ENCODE measurements around the gene GRIA3.
"Not testable (repeated sequence)": the region's sequence is repeated elsewhere in the genome, so short reads cannot be mapped to it uniquely, and the experiment has no call there.

GRIA3 gene

DNA sequence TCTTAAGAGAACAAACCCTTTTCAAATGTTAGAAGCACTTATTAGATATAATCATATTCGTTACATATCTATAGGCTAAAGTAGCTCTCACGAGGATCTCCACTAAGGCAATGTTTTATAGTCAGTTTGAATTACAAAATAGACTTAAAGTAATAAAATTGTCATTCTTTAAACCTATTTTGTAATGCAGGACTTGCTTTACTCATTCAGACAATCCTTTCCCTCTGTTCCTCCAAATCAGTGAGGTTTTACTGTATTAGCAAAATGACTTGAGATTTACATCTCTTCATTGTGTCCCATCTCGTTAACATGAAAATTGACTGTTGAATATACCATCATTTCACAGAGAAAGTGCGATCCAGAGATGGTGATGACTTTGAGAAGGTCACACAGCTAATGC, 284.4 kb downstream of the GRIA3 start:
- no peak for DNase-seq (ENCODE audit: low read depth)

DNA sequence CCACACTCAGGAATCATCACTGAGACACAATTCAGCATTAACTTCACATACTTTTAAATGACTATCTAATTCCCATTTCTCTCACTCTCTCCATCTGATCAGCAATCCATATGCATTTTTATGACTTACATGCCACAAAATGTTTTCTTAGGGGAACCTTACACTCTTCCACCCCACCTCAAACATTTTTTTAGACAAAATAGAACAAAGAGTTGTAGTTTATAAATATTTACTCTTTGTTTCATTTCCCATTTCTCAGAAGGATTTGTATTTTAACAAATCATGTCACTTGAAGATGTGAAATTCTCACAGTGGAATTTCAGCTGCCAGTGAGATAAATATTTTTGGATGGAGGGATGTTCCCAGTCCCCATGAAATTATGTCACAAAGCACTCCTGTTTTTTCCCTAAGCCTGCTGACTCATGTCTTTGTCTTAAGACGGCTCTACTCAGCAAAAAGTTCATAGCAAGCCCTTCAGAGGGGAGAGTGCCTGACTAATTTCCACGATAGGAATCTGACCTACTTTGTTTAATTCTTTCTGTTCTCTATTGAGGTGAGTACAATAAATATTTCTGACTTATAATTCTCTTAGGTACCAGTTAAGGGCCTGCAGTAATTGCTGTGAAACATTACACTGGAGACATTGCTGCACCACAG, 291.1 kb downstream of the GRIA3 start:
- no peak for DNase-seq (ENCODE audit: low read depth)

DNA sequence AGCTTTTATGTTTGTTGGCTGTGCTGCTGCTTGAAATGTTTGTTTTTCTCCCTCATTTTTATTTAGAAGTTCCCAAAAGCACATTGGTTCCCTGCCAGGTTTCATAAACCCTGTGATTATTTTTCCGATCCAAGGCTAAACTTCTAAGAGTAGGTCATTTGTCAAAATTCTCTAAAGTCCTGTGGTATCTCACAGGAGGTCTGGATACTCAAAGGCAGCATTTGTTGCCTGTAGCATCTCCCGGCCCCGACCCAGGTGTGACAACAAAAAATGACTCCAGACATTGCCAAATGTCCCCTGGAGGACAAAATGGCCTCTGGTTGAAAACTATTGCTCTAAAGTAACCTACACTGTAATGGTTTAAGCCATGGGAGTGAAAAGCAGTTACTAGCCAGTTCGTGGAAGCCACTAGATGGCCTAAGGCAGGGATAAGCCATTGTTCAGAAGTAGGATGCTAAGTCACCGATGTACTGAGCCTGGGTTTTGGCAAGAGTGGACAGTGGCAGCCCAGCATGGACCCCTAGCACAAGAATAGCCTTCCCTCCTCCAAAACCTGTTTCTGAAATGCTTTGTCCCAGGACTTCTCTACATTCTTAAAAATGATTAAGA, 292.6 kb downstream of the GRIA3 start:
- no peak for DNase-seq (ENCODE audit: low read depth)

DNA sequence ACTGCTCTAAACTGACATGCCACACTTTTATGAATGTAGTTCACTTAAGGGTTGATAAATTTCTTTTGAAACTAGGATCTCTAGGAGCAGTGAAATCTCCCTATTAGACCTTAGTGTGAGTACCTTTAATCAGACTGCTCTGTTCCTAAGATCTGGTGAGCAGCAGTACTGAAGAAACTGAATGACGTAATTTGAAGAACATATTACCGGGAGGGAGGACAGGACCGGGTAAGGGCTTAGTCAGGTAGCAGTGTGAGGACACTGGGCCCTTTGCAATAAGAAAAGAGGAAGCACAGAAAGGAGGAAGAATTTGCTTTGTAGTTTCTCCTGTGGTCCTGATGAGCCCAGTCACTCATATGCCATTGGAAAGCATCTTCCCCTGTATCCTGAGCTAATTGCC, 293.6 kb downstream of the GRIA3 start:
- no peak for DNase-seq (ENCODE audit: low read depth)

DNA sequence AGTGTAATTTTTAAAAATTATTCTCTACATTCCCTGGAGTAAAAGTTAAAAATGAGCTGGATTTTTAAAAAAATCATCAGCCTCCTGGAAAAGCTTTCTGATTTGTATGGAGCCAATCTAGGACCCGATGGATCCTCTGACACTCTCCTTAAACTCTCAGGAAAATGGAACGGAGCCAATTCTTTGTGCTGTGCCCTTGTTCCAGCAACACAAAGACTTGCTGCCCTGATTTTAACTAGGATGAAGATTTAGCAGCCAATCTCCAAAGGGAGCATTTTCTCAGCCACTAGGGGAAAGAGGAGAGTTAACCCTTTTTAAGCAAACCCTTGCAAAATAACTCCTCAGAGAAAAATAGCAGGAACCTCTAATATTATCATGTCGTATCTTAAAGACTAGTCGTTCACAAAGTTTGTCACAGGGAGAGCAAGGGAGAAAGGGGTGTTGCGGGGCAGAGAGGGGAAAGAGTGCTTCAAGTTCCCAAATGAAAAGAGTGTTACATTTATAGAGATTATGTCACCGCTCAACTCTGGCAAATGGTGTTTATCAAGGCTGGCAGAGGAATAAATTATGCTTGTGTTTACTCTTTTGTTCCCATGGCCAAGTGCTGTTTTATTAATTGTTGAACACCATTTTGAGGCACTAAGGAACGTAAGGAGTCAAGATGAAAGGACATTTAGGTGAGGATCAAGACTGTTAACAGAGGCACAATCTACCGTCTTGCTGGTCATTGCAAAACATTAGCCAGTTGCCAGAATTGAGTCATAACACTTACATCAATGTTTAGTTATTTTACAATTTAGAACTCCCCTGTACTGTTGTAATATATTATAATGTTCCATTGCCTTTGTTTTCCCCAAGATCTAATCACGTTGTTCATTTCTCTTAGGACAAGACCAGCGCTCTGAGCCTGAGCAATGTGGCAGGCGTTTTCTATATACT, 298.1 kb downstream of the GRIA3 start:
- DNase-seq (ENCODE audit: low read depth): peak; percentile 13

DNA sequence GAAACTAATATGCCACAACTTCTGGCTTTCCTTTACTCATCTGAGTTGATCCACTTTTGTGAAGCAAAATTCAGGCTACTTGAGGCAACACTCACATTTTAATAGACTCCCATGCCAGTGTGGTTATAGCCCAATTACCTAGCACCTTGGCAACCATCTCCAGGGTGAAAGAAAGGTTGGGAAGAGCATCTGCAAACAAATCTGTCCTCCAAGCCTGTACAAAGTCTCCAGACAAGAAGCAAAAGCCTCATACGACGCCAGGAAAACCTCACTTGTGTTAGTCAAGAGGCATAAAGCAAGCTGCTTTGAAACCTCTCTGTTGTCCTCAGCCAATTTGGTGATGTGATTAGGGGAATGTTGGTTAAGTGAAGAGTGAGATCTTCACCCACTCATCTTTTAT, 302.2 kb downstream of the GRIA3 start:
- no peak for DNase-seq (ENCODE audit: low read depth)

DNA sequence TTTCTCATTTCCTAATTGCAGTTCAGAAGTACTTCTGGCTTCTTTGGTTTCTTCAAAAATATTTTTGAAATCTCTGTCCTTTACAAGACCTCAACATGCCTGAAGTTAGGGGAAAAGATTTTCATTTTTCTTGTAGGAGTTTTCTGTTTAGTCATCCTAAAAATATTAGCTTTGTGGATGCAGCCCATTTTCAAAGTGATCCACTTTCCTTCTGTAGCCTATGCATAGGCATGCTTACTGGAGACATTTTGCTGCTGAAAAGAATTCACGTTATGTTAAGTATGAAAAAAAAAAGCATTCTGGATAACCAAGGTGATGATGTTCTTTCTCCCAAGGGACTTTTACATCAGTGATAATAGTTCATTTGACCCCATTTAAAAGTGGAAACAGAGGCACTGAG, 303.2 kb downstream of the GRIA3 start:
- DNase-seq (ENCODE audit: low read depth): no peak

DNA sequence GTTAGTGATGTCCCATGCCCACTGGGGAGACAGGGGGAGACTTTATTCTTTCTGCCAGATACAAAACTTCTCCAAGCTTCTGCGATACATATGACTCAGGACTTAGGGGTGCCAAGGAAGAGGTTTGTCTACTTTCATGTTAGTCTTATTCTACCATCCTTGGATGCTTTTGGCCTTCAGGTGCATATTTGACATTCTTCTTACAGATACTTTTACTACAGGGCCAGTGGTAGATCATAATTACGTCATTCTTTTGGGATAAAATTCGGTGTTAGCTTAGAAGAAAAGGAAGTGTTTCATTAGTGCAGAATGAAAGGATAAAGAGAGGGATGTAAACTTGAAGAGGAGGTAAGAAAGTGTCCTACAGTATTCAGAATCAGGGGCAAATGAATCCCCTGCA, 303.6 kb downstream of the GRIA3 start:
- DNase-seq (ENCODE audit: low read depth): no peak

DNA sequence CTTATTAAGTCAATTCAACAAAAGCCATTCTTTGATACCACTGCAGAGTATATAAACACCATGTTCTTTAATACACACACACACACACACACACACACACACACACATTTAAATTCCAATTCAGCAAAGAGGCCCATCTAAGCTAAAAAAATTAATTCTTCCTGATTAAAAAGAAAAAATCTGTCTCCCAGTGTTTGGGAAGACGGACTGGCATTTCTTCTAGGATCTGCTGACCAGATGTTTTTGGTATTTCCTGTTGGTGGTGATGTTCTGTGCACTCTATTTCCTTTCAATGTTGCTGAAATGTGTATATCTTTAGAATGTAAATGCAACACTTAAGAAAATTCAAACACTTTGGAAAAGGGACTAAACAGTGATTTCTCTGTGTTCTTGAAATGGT, 304.9 kb downstream of the GRIA3 start:
- no peak for DNase-seq (ENCODE audit: low read depth)

DNA sequence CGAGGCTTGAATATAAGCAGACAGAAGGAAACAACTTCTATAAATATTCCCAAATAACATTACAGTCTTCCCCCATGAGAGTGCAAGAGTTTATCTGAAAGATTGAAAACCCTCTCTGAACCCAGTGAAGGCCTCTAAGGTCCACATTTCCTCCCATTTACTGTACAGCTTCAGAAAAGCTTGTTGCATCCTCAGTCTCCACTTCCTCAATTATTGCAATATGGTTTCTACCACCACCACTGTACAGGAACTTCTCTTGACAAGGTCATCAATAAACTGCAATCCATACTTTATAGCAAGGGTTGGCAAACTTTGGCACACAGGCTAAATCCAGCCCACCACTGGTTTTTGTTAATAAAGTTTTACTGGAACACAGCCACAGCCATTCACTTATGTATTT, 309.8 kb downstream of the GRIA3 start:
- DNase-seq (ENCODE audit: low read depth): no peak

DNA sequence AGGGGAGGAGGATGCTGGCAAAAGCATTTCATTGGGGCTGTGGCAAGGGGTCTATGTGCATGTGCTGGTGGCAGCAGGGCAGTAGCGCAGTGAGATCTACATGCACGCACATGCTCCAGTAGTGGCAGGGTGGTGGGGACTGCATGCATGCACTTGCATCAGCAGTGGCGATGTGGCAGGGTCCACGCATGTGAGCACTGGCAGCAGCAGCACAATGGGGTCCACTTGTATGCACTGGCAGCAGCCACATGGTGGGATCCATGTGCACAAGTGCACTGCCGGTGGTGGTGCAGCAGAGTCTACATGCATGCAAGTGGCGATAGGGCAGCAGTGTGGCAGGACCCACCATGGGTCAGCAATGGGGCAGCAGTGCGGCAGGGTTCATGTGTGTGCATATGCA, 315.7 kb downstream of the GRIA3 start:
- no peak for DNase-seq (ENCODE audit: low read depth)

DNA sequence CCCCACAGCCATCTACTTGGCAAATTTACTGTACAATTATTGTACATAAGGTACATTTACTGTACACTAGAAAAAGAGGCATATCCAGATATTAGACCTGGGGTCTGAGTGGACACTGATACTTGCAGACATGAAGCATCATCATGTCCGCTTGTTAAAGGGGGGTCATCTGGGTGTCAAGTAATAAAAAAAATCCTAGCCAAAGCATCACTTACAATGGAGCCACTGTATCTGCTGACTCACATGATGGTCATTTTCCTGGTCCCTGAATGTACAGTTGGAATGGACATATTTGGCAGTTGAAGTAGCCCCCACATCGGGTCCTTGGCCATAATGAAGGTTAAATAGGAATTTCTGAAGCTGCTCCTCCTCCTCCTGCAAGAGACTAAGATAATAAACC, 320.0 kb downstream of the GRIA3 start:
- no peak for DNase-seq (ENCODE audit: low read depth)

DNA sequence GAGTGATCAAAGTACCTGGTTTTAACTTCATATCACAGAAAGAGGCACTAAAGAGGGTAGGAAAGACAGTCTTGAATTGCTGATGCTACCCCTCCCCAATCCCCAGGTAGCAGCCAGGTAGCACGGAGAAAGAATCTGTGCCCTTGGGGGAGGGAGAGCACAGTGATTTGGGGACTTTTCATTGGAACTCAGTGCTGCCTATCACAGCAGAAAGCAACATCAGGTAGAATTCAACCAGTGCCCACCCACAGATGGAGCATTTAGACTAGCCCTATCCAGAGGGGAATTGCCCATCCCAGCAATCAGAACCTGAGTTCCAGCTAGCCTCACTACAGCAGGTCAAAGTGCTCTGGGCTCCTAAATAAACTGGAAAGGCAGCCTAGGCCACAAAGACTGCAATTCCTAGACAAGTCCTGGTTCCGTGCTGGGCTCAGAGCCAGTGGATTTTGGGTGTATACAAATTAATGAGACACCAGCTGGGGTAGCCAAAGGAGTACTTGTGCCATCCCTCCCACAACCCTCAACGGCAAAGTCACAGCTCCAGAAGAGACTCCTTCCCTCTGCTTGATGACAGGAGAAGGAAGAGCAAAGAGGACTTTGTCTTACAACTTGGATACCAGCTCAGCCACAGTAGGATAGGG, 320.7 kb downstream of the GRIA3 start:
- DNase-seq (ENCODE audit: low read depth): no peak

DNA sequence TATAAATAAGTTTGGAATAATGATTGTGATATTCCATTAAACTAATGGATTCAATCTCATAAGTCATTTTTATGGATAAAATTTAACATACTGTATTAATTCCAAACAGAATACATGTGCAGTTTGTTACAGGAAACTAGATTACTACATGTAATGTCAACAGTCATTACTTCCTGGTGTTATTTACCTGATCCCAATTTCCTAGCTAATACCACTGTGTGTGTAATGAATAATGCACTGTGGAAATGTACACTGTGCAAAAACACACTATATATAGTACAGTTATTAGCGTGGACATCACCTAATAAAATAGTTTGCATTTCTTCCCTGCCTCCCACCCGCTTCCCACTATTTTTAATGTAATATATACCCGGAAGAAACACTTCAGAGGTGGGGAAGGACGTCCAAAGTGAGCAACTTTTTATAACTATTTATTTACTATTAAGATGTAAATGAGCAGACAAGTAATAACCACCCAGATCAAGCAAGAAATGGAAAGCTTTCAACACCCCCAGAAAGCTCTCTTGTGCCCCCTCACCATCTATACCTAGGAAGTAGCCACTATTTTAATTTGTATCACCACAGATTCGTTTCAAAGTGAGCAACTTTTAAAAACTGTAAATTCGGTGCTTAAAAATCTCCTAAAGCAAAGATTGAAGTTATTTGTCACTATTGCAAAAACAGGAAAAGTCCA, 329.7 kb downstream of the GRIA3 start:
- no peak for DNase-seq (ENCODE audit: low read depth)

DNA sequence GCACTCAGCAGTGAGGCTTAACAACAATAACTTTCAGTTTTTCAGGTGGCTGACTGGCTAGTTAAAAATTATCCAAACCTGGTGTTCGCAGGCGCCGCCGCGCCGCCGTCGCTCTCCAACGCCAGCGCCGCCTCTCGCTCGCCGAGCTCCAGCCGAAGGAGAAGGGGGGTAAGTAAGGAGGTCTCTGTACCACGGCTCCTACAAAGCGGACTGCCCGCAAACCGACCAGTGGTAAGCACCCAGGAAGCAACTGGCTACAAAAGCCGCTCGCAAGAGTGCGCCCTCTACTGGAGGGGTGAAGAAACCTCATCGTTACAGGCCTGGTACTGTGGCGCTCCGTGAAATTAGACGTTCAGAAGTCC, 330.2 kb downstream of the GRIA3 start:
- DNase-seq (ENCODE audit: low read depth): not testable (repeated sequence)

DNA sequence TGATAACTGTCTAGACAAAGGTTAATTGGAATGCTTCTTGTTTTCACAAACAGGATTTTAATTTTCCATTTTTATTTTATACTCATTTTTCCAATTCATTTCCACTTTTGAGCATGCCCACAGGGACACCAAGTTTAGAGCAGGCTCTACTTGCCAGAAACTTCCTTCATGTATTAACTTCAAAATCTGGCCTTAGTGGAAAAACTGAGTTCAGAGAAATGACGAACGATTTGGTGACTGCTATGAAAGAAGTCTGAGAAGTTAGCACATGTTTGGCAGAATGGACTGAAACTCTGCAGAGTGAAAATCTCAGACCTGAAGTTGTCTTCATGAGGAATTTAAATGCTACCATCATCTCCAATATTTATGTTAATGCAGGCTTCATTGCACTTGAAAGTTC, 334.7 kb downstream of the GRIA3 start:
- DNase-seq (ENCODE audit: low read depth): no peak

DNA sequence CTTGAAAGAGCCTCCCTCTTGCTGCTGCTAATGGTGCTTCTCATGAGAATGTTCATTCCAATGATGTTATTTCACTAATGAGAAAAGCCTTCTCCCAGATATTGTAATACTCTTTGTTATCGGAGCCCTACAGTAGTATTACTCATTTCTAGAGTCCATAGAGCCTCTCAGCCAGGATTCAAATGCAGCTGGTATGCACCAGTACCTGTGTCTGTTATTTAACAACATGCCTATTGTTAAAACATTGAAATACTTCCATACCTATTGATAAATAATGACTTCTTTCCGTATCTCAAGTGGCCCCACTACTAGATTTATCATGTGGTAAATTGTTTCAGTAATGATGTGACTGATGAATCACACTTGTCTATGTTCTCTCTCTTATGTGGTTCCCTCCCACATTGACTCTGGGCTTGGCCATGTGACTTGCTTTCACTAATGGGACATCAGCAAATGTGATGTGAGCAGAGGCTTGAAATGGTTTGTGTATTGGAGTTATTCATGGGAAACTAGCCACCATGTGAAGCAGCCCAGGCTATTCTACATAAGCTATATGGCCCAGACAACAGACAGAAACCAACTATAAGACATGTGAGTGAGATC, 341.1 kb downstream of the GRIA3 start:
- no peak for DNase-seq (ENCODE audit: low read depth)

DNA sequence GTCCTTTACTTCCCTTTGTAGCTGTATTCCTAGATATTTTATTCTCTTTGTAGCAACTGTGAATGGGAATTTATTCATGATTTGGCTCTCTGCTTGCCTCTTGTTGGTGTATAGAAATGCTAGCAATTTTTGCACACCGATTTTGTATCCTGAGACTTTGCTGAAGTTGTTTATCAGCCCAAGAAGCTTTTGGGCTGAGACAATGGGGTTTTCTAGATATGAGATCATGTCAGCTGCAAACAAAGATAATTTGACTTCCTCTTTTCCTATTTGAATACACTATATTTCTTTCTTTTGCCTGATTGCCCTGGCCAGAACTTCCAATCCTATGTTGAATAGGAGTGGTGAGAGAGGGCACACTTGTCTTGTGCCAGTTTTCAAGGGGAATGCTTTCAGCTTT, 346.6 kb downstream of the GRIA3 start:
- not testable (repeated sequence) for DNase-seq (ENCODE audit: low read depth)

Data from fibroblast of the conjunctiva (primary cell).